Stimulated activated memory B cell treated with anti-CD40 and anti-IgM and Interleukin-4, amounts not matched to agents 10 μg/mL and 1 μg/mL and 100 μg/mL, for 72 hours (primary cell): ENCODE results near the gene TPCN1.

ENCODE experiments used
- ATAC-seq: fragments of 150-1000 bp; cut with Tn5 transposase; 2 replicates; pipeline ENCODE4 v1.10.0; 2021
- H3K27ac Mint-ChIP-seq: one replicate; pipeline ENCODE4 v1.8.0; 2022; ENCODE audit warnings: mild to moderate bottlenecking, mixed read lengths
- H3K27me3 Mint-ChIP-seq: one replicate; pipeline ENCODE4 v1.8.0; 2022; ENCODE audit warnings: mixed read lengths
- H3K36me3 Mint-ChIP-seq: one replicate; pipeline ENCODE4 v1.8.0; 2022; ENCODE audit warnings: mixed read lengths
- H3K4me1 Mint-ChIP-seq: one replicate; pipeline ENCODE4 v1.8.0; 2022; ENCODE audit warnings: mixed read lengths
- H3K4me3 Mint-ChIP-seq: one replicate; pipeline ENCODE4 v1.8.0; 2022; ENCODE audit warnings: mild to moderate bottlenecking, moderate library complexity, mixed read lengths
- H3K9me3 Mint-ChIP-seq: one replicate; pipeline ENCODE4 v1.8.0; 2022; ENCODE audit warnings: mixed read lengths

Gene TPCN1

GRCh38 chr12:113287146-113287898 lies 66.1 kb downstream of the TPCN1 start:
- Mint-ChIP-seq H3K4me3 (no peak overlapping the region), H3K9me3 (no peaks in the 10 kb centered on the region), H3K27ac (no peak overlapping the region), H3K4me1 (no peaks in the 10 kb centered on the region), H3K27me3 (no peaks in the 10 kb centered on the region), H3K36me3 (peaks cover 68% of the 10 kb centered on the region)
- no peak for ATAC-seq

GRCh38 chr12:113287899-113288282 lies 66.6 kb downstream of the TPCN1 start:
- no peak for ATAC-seq
- Mint-ChIP-seq H3K4me3 (no peak overlapping the region), H3K27me3 (no peaks in the 10 kb centered on the region), H3K36me3 (peaks cover 74% of the 10 kb centered on the region), H3K27ac (no peak overlapping the region), H3K4me1 (no peaks in the 10 kb centered on the region), H3K9me3 (no peaks in the 10 kb centered on the region)

- no peak overlapping the region for H3K27ac Mint-ChIP-seq
- no peaks in the 10 kb centered on the region for H3K27me3 Mint-ChIP-seq
- H3K4me1 Mint-ChIP-seq = no peaks in the 10 kb centered on the region
- ATAC-seq = no peak
- no peaks in the 10 kb centered on the region for H3K9me3 Mint-ChIP-seq
- H3K4me3 Mint-ChIP-seq = no peak overlapping the region
- H3K36me3 Mint-ChIP-seq = peaks cover 84% of the 10 kb centered on the region
Observed at GRCh38 chr12:113289361-113289760, 68.1 kb downstream of the TPCN1 start.

- no peaks in the 10 kb centered on the region for H3K9me3 Mint-ChIP-seq
- H3K4me3 Mint-ChIP-seq = no peak overlapping the region
- ATAC-seq = no peak
- peaks cover 73% of the 10 kb centered on the region for H3K36me3 Mint-ChIP-seq
- H3K27ac Mint-ChIP-seq = peak overlapping the region; percentile 17
- no peaks in the 10 kb centered on the region for H3K27me3 Mint-ChIP-seq
- H3K4me1 Mint-ChIP-seq = no peaks in the 10 kb centered on the region
Observed at GRCh38 chr12:113290506-113290905, 69.2 kb downstream of the TPCN1 start.

GRCh38 chr12:113291586-113291985 lies 70.3 kb downstream of the TPCN1 start:
- ATAC-seq = no peak
- Mint-ChIP-seq H3K9me3 (no peaks in the 10 kb centered on the region), H3K27me3 (no peaks in the 10 kb centered on the region), H3K36me3 (peaks cover 70% of the 10 kb centered on the region), H3K27ac (peak overlapping the region; percentile 17), H3K4me3 (no peak overlapping the region), H3K4me1 (no peaks in the 10 kb centered on the region)

GRCh38 chr12:113292091-113292490 lies 70.8 kb downstream of the TPCN1 start:
- no peak for ATAC-seq
- Mint-ChIP-seq H3K27me3 (no peaks in the 10 kb centered on the region), H3K27ac (peak overlapping the region; percentile 34), H3K36me3 (peaks cover 70% of the 10 kb centered on the region), H3K9me3 (no peaks in the 10 kb centered on the region), H3K4me3 (no peak overlapping the region), H3K4me1 (no peaks in the 10 kb centered on the region)

GRCh38 chr12:113292547-113292946 lies 71.3 kb downstream of the TPCN1 start:
- peak overlapping the region; percentile 34 for H3K27ac Mint-ChIP-seq
- no peak overlapping the region for H3K4me3 Mint-ChIP-seq
- H3K9me3 Mint-ChIP-seq = no peaks in the 10 kb centered on the region
- peaks cover 70% of the 10 kb centered on the region for H3K36me3 Mint-ChIP-seq
- no peaks in the 10 kb centered on the region for H3K27me3 Mint-ChIP-seq
- no peaks in the 10 kb centered on the region for H3K4me1 Mint-ChIP-seq
- ATAC-seq = no peak

- Mint-ChIP-seq H3K27ac (no peak overlapping the region), H3K36me3 (peaks cover 73% of the 10 kb centered on the region), H3K27me3 (no peaks in the 10 kb centered on the region), H3K4me3 (no peak overlapping the region), H3K4me1 (no peaks in the 10 kb centered on the region), H3K9me3 (no peaks in the 10 kb centered on the region)
- no peak for ATAC-seq
Observed at GRCh38 chr12:113293100-113293499, 71.8 kb downstream of the TPCN1 start.

GRCh38 chr12:113295886-113296556 lies 74.8 kb downstream of the TPCN1 start:
- Mint-ChIP-seq H3K27ac (no peak overlapping the region), H3K4me3 (no peak overlapping the region), H3K9me3 (no peaks in the 10 kb centered on the region), H3K27me3 (no peaks in the 10 kb centered on the region), H3K4me1 (peaks cover 8% of the 10 kb centered on the region), H3K36me3 (peaks cover 55% of the 10 kb centered on the region)
- ATAC-seq = no peak

GRCh38 chr12:113296557-113297213 lies 75.4 kb downstream of the TPCN1 start:
- peaks cover 49% of the 10 kb centered on the region for H3K36me3 Mint-ChIP-seq
- H3K27me3 Mint-ChIP-seq = no peaks in the 10 kb centered on the region
- no peaks in the 10 kb centered on the region for H3K9me3 Mint-ChIP-seq
- no peak for ATAC-seq
- no peak overlapping the region for H3K27ac Mint-ChIP-seq
- no peak overlapping the region for H3K4me3 Mint-ChIP-seq
- H3K4me1 Mint-ChIP-seq = peaks cover 8% of the 10 kb centered on the region

GRCh38 chr12:113297214-113297587 lies 75.9 kb downstream of the TPCN1 start:
- peaks cover 9% of the 10 kb centered on the region for H3K4me1 Mint-ChIP-seq
- H3K27me3 Mint-ChIP-seq = no peaks in the 10 kb centered on the region
- no peak overlapping the region for H3K4me3 Mint-ChIP-seq
- H3K9me3 Mint-ChIP-seq = no peaks in the 10 kb centered on the region
- ATAC-seq = peak; percentile 6
- peaks cover 43% of the 10 kb centered on the region for H3K36me3 Mint-ChIP-seq
- H3K27ac Mint-ChIP-seq = no peak overlapping the region

- Mint-ChIP-seq H3K27ac (no peak overlapping the region), H3K9me3 (no peaks in the 10 kb centered on the region), H3K36me3 (peaks cover 37% of the 10 kb centered on the region), H3K4me1 (peaks cover 15% of the 10 kb centered on the region), H3K4me3 (no peak overlapping the region), H3K27me3 (no peaks in the 10 kb centered on the region)
- no peak for ATAC-seq
Observed at GRCh38 chr12:113297621-113298471, 76.6 kb downstream of the TPCN1 start.

- Mint-ChIP-seq H3K36me3 (peaks cover 31% of the 10 kb centered on the region), H3K4me3 (no peak overlapping the region), H3K9me3 (no peaks in the 10 kb centered on the region), H3K4me1 (peaks cover 21% of the 10 kb centered on the region), H3K27ac (no peak overlapping the region), H3K27me3 (no peaks in the 10 kb centered on the region)
- ATAC-seq = no peak
Observed at GRCh38 chr12:113298472-113298817, 77.2 kb downstream of the TPCN1 start.

- H3K9me3 Mint-ChIP-seq = no peaks in the 10 kb centered on the region
- H3K36me3 Mint-ChIP-seq = peaks cover 25% of the 10 kb centered on the region
- ATAC-seq = no peak
- H3K27me3 Mint-ChIP-seq = no peaks in the 10 kb centered on the region
- peaks cover 21% of the 10 kb centered on the region for H3K4me1 Mint-ChIP-seq
- no peak overlapping the region for H3K27ac Mint-ChIP-seq
- H3K4me3 Mint-ChIP-seq = no peak overlapping the region
Observed at GRCh38 chr12:113298861-113299545, 77.7 kb downstream of the TPCN1 start.
